Measurements from ENCODE around the gene PRL.
A peak's percentile ranks its signal among the peaks of the same experiment; 100 is the strongest.

PRL gene

GRCh38 chr6:22296936-22297335 is at the start of gene PRL:
Gene PRL, minus strand, starts transcription at chr6:22297036. Its CDS starts 54 bp downstream, at chr6:22296982.
- DNase-seq, result no peak

GRCh38 chr6:22343864-22344263 is 47.0 kb upstream of the PRL start:
- DNase-seq, result no peak

- no peak for DNase-seq
Measured at GRCh38 chr6:22334778-22335177, 37.9 kb upstream of the PRL start.

- no peak for DNase-seq
Measured at GRCh38 chr6:22333802-22334201, 37.0 kb upstream of the PRL start.

GRCh38 chr6:22332711-22333110 is 35.9 kb upstream of the PRL start:
- no peak for DNase-seq

GRCh38 chr6:22332216-22332615 is 35.4 kb upstream of the PRL start:
- DNase-seq, result no peak

- DNase-seq, result no peak
Measured at GRCh38 chr6:22330941-22331340, 34.1 kb upstream of the PRL start.

- no peak for DNase-seq
Measured at GRCh38 chr6:22328474-22328873, 31.6 kb upstream of the PRL start.

- no peak for DNase-seq
Measured at GRCh38 chr6:22327881-22328280, 31.0 kb upstream of the PRL start.

GRCh38 chr6:22326500-22326899 is 29.7 kb upstream of the PRL start:
- DNase-seq, result no peak

GRCh38 chr6:22325481-22325880 is 28.6 kb upstream of the PRL start:
- DNase-seq, result no peak

GRCh38 chr6:22323848-22324247 is 27.0 kb upstream of the PRL start:
- no peak for DNase-seq

GRCh38 chr6:22322103-22323030 is 25.5 kb upstream of the PRL start:
- DNase-seq, result no peak

GRCh38 chr6:22320750-22321149 is 23.9 kb upstream of the PRL start:
- DNase-seq, result peak; percentile 91

- DNase-seq, result no peak
Measured at GRCh38 chr6:22318404-22318803, 21.6 kb upstream of the PRL start.

GRCh38 chr6:22313796-22314195 is 17.0 kb upstream of the PRL start:
- no peak for DNase-seq

- DNase-seq, result no peak
Measured at GRCh38 chr6:22308939-22309338, 12.1 kb upstream of the PRL start.

GRCh38 chr6:22306741-22307466 is 10.1 kb upstream of the PRL start:
- no peak for DNase-seq

- DNase-seq, result no peak
Measured at GRCh38 chr6:22302838-22303237, 6.0 kb upstream of the PRL start.

- no peak for DNase-seq
Measured at GRCh38 chr6:22300273-22300998, 3.6 kb upstream of the PRL start.

- DNase-seq, result no peak
Measured at GRCh38 chr6:22298475-22298890, 1.6 kb upstream of the PRL start.

- no peak for DNase-seq
Measured at GRCh38 chr6:22296067-22296466, 769 bp downstream of the PRL start.

GRCh38 chr6:22295145-22295544 is 1.7 kb downstream of the PRL start:
- DNase-seq, result no peak

Data from NCI-H226 (cell line).